Cardiac fibroblast (primary cell): ENCODE results near the gene PRR7.

Experiments used
- DNase-seq, 2 donors: peaks; one replicate each; pipeline versions ENCODE4 v3.0.0 to v3.0.0-alpha.2; 2010; ENCODE audit warnings: low read depth in 2 of 2
- H3K4me3 ChIP-seq, 2 donors: replicated peaks in 1 of 2; 1 replicate in 1 of 2; 2 replicates in 1 of 2; pipeline ENCODE4 v1.5.1; 2011; ENCODE audit warnings: low read depth in 2 of 2, low read length in 2 of 2, mild to moderate bottlenecking in 2 of 2, moderate library complexity in 1 of 2
- TF ChIP-seq, protein P1 (sequence below): IDR thresholded peaks from one replicate; pipeline ENCODE4 v1.5.1; 2011; ENCODE audit warnings: low read depth, mild to moderate bottlenecking, low read length, inconsistent platforms

The PRR7 gene

DNA sequence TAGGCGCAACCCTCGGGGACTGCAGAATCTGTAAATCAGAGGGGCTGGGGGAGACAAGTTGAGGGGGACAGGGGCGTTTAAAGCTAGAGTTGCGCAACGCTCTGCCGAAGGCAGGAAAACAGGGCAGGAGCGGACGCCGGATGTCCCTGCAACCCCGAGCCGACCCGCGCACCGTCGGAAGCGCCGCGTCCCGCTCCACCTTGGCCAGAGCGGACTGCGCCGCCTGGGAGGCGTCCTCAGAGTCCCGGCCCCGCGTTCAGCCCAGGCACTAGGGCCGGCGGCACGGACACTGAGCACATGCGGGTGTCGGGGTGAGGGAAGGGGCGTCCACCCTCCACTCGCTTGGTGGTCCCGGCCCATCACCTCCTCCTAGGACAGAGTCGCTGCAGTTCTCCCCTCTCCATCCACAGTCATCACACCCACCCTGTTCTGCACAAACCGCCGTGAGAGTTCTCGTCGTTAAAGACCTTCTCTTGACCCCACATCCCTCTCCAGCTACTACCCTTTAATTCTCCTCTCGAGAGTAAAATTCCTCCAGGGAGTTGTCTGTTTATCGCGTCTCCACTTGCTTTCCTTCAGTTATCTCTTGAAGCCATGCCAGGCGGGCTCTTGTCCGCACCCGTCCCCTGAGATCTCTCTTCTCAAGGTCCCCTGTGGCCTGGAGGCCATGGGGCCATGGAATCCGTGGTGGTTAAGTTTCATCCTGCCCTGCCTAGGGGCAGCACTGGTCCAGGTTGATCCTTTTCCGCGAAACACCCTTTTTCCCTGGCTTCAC lies 51.6 kb downstream of the PRR7 start:
- DNase-seq: peak in 1 of 2 donors; percentile 39
- TF ChIP-seq, protein P1, sequence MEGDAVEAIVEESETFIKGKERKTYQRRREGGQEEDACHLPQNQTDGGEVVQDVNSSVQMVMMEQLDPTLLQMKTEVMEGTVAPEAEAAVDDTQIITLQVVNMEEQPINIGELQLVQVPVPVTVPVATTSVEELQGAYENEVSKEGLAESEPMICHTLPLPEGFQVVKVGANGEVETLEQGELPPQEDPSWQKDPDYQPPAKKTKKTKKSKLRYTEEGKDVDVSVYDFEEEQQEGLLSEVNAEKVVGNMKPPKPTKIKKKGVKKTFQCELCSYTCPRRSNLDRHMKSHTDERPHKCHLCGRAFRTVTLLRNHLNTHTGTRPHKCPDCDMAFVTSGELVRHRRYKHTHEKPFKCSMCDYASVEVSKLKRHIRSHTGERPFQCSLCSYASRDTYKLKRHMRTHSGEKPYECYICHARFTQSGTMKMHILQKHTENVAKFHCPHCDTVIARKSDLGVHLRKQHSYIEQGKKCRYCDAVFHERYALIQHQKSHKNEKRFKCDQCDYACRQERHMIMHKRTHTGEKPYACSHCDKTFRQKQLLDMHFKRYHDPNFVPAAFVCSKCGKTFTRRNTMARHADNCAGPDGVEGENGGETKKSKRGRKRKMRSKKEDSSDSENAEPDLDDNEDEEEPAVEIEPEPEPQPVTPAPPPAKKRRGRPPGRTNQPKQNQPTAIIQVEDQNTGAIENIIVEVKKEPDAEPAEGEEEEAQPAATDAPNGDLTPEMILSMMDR: no peak
- peak overlapping the region; percentile 44 to 87 for H3K4me3 ChIP-seq

DNA sequence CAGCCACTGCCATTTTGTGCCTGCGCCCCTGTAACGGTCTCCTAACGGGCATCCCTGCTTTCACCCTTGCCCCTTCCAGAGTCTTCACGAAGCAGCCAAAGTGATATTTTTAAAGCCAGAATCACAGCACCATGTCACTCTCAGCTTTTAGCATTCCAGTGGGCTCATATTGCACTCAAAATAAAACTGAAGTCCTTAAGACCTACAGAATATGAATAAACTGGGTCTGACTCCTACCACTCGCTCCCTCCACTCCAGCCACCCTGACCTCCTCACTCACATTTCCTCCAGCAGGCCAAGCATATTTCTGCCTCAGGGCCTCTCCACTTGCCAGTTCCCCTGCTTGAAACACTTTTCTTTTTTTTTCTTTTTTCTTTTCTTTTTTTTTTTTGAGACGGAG lies 53.2 kb downstream of the PRR7 start:
- H3K4me3 ChIP-seq: no peak overlapping the region
- TF ChIP-seq, protein P1: no peak

DNA sequence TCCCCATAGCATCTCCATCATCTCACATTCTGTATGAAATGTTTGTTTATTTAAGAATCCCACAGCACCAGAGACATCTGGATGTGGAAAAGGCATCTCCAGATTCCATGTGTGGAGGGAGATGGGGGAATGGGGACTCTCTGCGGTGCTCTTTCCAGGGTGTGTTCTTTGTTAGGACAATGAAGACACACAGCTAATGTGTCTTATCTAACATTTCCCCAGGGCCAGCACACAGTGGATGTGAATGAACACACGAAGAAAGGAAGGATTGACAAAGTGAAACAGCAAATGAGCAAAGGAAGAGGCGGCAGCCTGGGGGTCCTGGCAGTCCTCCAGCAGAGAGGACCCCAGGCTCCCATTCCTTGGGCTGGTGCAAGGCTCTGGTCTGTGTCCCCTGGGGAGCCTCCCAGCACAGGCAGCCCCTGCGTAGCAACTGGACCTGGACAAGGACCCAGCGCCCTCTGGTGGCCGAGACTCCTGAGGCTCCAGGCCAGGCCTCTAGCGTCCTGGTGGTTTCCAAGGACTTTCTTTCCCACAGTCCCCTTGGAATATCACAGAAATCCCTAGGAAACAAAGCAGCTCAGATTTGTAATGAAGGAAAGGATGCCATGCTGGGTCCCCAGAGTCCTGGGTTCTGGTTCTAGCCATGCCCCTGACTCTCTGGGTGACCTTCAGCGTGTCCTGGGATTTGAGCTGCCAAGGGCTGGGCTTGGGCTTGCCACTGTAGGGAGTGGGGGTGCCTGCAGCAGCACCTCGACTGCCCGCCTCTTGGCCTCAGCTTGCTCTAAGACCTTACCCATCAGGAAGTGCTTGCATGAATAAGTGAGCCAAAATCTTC lies 54.3 kb downstream of the PRR7 start:
- TF ChIP-seq, protein P1: peak; percentile 97
- peak; percentile 87 to 90 for DNase-seq
- no peak overlapping the region for H3K4me3 ChIP-seq

More for the DNA sequence above, 53.2 kb downstream of the PRR7 start:
- no peak for DNase-seq

DNA sequence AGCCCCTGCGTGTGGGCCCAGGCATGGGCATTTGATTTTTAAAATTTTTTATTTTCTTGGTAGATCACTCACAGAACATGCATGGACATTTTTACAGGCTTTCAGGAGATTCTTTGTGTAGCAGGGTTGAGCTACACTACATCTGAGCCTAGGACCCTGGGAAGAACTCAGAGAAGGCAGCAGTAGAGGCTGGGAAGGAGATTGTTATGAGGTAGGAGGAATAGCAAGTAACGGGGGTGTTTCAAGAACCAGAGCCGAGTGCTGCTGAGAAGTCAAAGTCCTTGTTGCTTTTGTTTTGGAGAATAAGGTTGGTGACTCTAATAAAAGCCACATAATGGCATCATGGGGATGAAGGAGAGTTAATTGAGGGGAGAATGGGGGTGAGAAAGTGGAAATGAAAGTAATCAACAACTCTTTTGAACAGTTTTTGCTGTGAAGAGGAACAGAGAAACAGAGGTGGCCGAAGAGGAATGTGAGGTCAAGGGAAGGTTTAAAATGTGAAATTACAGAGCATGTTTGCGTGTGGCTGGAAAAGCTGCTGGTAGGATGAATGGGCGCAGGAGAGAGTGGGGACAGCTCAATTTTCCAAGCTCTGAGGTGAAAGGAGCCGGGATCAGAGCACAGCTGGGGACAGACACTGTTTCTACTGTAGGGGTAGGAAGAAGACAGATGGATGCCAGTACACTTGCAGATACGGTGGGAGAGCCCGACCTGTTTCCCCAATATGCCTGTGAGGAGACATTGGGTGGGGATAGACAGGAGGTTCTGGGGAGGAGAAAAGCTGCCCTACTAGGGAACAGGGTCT lies 55.5 kb downstream of the PRR7 start:
- no peak overlapping the region for H3K4me3 ChIP-seq
- TF ChIP-seq, protein P1: no peak
- no peak for DNase-seq

DNA sequence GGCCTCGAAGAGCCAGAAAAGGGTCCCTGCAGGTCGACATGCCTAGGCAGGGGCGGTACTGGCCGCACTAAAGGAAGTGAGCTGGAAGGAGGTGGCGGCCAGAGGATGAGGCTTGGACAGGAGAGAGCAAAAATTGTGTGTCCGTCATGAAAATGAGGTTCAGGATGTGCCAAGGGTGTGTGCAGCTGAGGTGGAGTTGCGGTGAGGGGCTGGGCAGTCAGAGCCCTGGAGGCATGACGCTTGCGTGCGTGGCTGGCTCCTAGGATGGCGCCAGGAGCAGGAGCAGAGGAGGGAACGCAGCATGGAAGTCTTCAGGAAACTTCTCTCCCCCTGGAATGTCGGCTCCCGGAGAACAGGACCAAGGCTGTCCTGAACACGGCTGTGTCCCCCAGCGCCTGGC lies 56.3 kb downstream of the PRR7 start:
- TF ChIP-seq, protein P1: no peak
- DNase-seq: no peak
- no peak overlapping the region for H3K4me3 ChIP-seq

DNA sequence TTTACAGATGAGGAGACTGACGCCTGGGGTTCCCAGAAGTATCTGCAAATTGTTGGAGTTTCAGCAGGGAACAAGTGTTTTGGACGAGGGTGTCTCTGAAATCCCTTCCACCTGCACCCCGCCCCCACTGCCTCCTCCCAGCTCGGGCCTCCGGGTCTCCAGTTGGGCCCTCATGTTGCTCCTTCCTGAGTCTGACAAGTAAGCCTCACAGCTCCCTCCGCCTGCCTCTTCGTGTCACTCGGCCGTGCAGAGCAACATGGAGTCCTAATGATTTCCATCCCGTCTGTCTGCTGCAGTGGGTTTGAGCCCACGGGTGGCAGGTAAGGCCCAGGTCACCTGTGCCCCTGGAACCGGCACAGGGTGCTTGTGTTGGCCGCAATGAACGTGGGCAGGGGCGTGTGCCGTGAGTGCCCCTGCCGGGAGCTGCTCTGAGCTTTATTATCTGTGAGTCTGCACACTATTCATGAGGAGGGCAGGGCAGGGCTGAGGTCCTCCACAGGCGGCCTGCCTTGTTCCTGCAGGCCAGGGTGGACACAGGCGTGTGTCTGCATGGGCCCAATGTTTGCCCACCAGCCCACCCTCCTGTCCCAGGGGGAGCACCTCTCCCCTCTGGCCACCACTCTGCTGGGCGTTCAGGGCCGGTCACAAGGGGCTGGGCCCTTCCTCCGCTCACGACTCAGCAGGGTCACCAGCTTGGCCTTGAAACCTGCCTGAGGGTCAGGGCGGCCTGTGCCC lies 56.9 kb downstream of the PRR7 start:
- no peak overlapping the region for H3K4me3 ChIP-seq
- no peak for DNase-seq
- TF ChIP-seq, protein P1: no peak
